RKO (cell line): Measurements from ENCODE around the gene PLCL1.

Source experiments
- DNase-seq: peaks from one replicate; pipeline ENCODE4 v3.0.0-alpha.2; 2016; ENCODE audit warnings: low spot score

PLCL1 gene

GRCh38 chr2:197857476-197858107 lies 53.2 kb downstream of the PLCL1 start:
- DNase-seq = no peak

- no peak for DNase-seq
Observed at GRCh38 chr2:197858607-197859140, 54.3 kb downstream of the PLCL1 start.

- DNase-seq = no peak
Observed at GRCh38 chr2:197862246-197862955, 58.0 kb downstream of the PLCL1 start.

- DNase-seq = no peak
Observed at GRCh38 chr2:197863744-197864143, 59.4 kb downstream of the PLCL1 start.

- no peak for DNase-seq
Observed at GRCh38 chr2:197866455-197866854, 62.1 kb downstream of the PLCL1 start.

- DNase-seq = no peak
Observed at GRCh38 chr2:197867033-197867432, 62.6 kb downstream of the PLCL1 start.

GRCh38 chr2:197867624-197868023 lies 63.2 kb downstream of the PLCL1 start:
- no peak for DNase-seq

GRCh38 chr2:197868206-197868605 lies 63.8 kb downstream of the PLCL1 start:
- no peak for DNase-seq

GRCh38 chr2:197869041-197869440 lies 64.6 kb downstream of the PLCL1 start:
- no peak for DNase-seq

- no peak for DNase-seq
Observed at GRCh38 chr2:197869501-197870111, 65.2 kb downstream of the PLCL1 start.

- DNase-seq = no peak
Observed at GRCh38 chr2:197870137-197870536, 65.7 kb downstream of the PLCL1 start.

- no peak for DNase-seq
Observed at GRCh38 chr2:197871780-197872456, 67.5 kb downstream of the PLCL1 start.

GRCh38 chr2:197873293-197873701 lies 68.9 kb downstream of the PLCL1 start:
- no peak for DNase-seq

- DNase-seq = no peak
Observed at GRCh38 chr2:197875763-197876162, 71.4 kb downstream of the PLCL1 start.

- DNase-seq = no peak
Observed at GRCh38 chr2:197876524-197876923, 72.1 kb downstream of the PLCL1 start.

- DNase-seq = no peak
Observed at GRCh38 chr2:197877038-197877437, 72.6 kb downstream of the PLCL1 start.

- DNase-seq = no peak
Observed at GRCh38 chr2:197878792-197879191, 74.4 kb downstream of the PLCL1 start.

- DNase-seq = no peak
Observed at GRCh38 chr2:197879812-197880408, 75.5 kb downstream of the PLCL1 start.

GRCh38 chr2:197883354-197884032 lies 79.1 kb downstream of the PLCL1 start:
- DNase-seq = no peak

- DNase-seq = no peak
Observed at GRCh38 chr2:197884252-197884651, 79.9 kb downstream of the PLCL1 start.

GRCh38 chr2:197885126-197885525 lies 80.7 kb downstream of the PLCL1 start:
- DNase-seq = no peak

GRCh38 chr2:197885587-197885986 lies 81.2 kb downstream of the PLCL1 start:
- no peak for DNase-seq
